Stimulated activated naive CD8-positive, alpha-beta T cell treated with anti-CD3 and anti-CD28 coated beads, Interleukin-15, amount 100 ng/mL, for 72 hours (primary cell): ENCODE results near the gene ABHD2.
A peak's percentile ranks its signal among the peaks of the same experiment; 100 is the strongest.
"Not testable (repeated sequence)": the region's sequence is repeated elsewhere in the genome, so short reads cannot be mapped to it uniquely, and the experiment has no call there.

Experiments used
- ATAC-seq: fragments of 150-1000 bp; cut with Tn5 transposase; 2 replicates; pipeline ENCODE4 v1.10.0; 2021; ENCODE audit warnings: mild to moderate bottlenecking, moderate library complexity
- DNase-seq, 2 donors: peaks; one replicate each; pipeline ENCODE4 v3.0.0; 2021 to 2022
- H3K27ac Mint-ChIP-seq, 2 donors: one replicate each; pipeline ENCODE4 v1.8.0; 2022; ENCODE audit warnings: mild to moderate bottlenecking in 2 of 2, mixed read lengths in 2 of 2, moderate library complexity in 2 of 2
- H3K27me3 Mint-ChIP-seq: one replicate; pipeline ENCODE4 v1.8.0; 2022; ENCODE audit warnings: mixed read lengths
- H3K4me1 Mint-ChIP-seq: one replicate; pipeline ENCODE4 v1.8.0; 2022; ENCODE audit warnings: mild to moderate bottlenecking, mixed read lengths
- H3K4me3 Mint-ChIP-seq, 2 donors: one replicate each; pipeline ENCODE4 v1.8.0; 2022; ENCODE audit warnings: mild to moderate bottlenecking in 2 of 2, mixed read lengths in 2 of 2, moderate library complexity in 1 of 2
- H3K9me3 Mint-ChIP-seq, 2 donors: one replicate each; pipeline ENCODE4 v1.8.0; 2022; ENCODE audit warnings: mixed read lengths in 2 of 2

The ABHD2 gene

GRCh38 chr15:89208256-89208655 lies 120.0 kb downstream of the ABHD2 start:
- ATAC-seq (no peak), DNase-seq (no peak)
- peaks cover 11% of the 10 kb centered on the region for H3K27me3 Mint-ChIP-seq
- no peak overlapping the region for H3K27ac Mint-ChIP-seq
- H3K9me3 Mint-ChIP-seq = peaks cover 0 to 7% of the 10 kb centered on the region in 2 donors
- no peak overlapping the region for H3K4me3 Mint-ChIP-seq
- H3K4me1 Mint-ChIP-seq = peaks cover 47% of the 10 kb centered on the region

- peaks cover 39% of the 10 kb centered on the region for H3K4me1 Mint-ChIP-seq
- no peak overlapping the region for H3K4me3 Mint-ChIP-seq
- no peaks in the 10 kb centered on the region for H3K9me3 Mint-ChIP-seq
- peak overlapping the region in 1 of 2 donors; percentile 5 for H3K27ac Mint-ChIP-seq
- DNase-seq (no peak), ATAC-seq (no peak)
- H3K27me3 Mint-ChIP-seq = peaks cover 11% of the 10 kb centered on the region
Observed at GRCh38 chr15:89209057-89209456, 120.8 kb downstream of the ABHD2 start.

- peaks cover 11% of the 10 kb centered on the region for H3K27me3 Mint-ChIP-seq
- H3K4me3 Mint-ChIP-seq = no peak overlapping the region
- ATAC-seq = no peak
Observed at GRCh38 chr15:89211678-89212170, 123.5 kb downstream of the ABHD2 start.

GRCh38 chr15:89215627-89216026 lies 127.4 kb downstream of the ABHD2 start:
- Mint-ChIP-seq H3K27ac (peak overlapping the region in 1 of 2 donors; percentile 61), H3K9me3 (no peaks in the 10 kb centered on the region), H3K27me3 (peaks cover 14% of the 10 kb centered on the region), H3K4me1 (no peaks in the 10 kb centered on the region), H3K4me3 (no peak overlapping the region)
- ATAC-seq = peak; percentile 50
- no peak for DNase-seq

More at GRCh38 chr15:89211678-89212170, 123.5 kb downstream of the ABHD2 start:
- peaks cover 13% of the 10 kb centered on the region for H3K4me1 Mint-ChIP-seq
- no peaks in the 10 kb centered on the region for H3K9me3 Mint-ChIP-seq
- DNase-seq = no peak
- no peak overlapping the region for H3K27ac Mint-ChIP-seq

- ATAC-seq (no peak), DNase-seq (no peak)
- Mint-ChIP-seq H3K4me3 (no peak overlapping the region), H3K27me3 (peaks cover 14% of the 10 kb centered on the region), H3K9me3 (no peaks in the 10 kb centered on the region), H3K27ac (no peak overlapping the region), H3K4me1 (peaks cover 6% of the 10 kb centered on the region)
Observed at GRCh38 chr15:89217031-89217430, 128.8 kb downstream of the ABHD2 start.

DNA sequence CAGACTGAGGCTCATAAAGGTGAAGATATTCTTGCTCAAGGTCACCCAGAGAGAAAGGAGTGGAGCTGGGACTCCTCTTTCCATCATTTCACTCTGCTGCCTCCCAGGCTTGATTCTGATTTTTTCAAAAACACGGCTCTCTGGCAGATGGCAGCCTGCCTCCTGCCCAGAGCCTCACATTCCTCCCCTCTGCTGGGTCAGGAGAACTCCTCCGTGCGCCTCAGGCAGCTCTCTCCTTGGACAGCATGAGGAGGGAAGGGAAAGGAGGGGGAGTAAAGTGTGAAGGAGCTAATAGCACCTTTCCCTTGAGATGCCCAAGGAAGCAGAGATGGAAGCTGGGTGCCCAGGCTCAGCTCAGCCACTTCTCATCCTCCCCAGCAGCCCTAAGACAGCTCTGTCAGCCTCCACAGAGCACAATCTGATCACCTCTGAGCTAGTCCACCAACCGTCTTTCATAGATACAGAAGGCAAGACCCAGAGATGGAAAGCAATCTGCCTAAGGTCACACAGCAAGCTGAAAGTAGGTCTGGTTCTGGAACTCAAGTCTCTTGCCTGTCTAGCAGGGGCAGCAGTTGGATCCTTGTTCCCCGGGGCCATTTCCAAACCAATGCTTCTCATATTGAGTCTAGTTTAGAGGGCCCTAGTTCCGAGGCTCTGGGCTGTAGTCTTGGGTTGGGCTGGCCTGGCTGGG lies 129.6 kb downstream of the ABHD2 start:
- no peak overlapping the region for H3K27ac Mint-ChIP-seq
- no peak for ATAC-seq
- H3K4me3 Mint-ChIP-seq = no peak overlapping the region
- peaks cover 6% of the 10 kb centered on the region for H3K4me1 Mint-ChIP-seq
- DNase-seq = no peak
- H3K27me3 Mint-ChIP-seq = peaks cover 14% of the 10 kb centered on the region
- H3K9me3 Mint-ChIP-seq = no peaks in the 10 kb centered on the region

- Mint-ChIP-seq H3K27ac (peak overlapping the region; percentile 37 to 38), H3K4me1 (peaks cover 6% of the 10 kb centered on the region), H3K9me3 (no peaks in the 10 kb centered on the region), H3K27me3 (peaks cover 14% of the 10 kb centered on the region), H3K4me3 (no peak overlapping the region)
- DNase-seq = no peak
- no peak for ATAC-seq
Observed at GRCh38 chr15:89218531-89218930, 130.3 kb downstream of the ABHD2 start.

DNA sequence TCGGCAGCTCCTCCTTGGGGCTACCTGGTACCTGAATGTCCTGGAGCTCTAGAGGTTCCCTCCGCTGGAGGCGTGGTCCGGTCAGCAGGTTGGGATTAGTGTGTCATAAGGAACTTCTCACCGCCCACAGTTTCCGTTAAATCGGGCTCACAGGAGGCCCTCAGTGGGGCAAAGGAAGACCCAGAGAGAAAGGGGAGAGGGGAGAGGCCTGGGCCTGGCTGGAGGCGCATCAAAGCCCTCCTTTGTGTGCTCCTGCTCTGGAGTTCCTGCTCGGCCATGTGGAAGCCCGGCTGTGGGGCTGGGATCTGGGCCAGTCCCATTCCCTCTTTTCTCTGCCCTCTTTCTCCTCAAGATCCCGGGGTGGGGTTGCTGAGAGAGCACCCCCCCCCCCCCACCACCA lies 133.3 kb downstream of the ABHD2 start, which contains the start of gene RLBP1:
Gene RLBP1, minus strand, starts transcription at position 37 of the 400 bp plus-strand sequence. CDS start 2,604 bp downstream, outside the sequence.
- no peak for ATAC-seq
- peaks cover 6% of the 10 kb centered on the region for H3K4me1 Mint-ChIP-seq
- H3K4me3 Mint-ChIP-seq = no peak within 1 kb of the TSS

GRCh38 chr15:89225588-89225987 lies 137.3 kb downstream of the ABHD2 start:
- Mint-ChIP-seq H3K4me1 (peaks cover 6% of the 10 kb centered on the region), H3K9me3 (no peaks in the 10 kb centered on the region), H3K27me3 (peaks cover 11% of the 10 kb centered on the region), H3K4me3 (no peak overlapping the region), H3K27ac (no peak overlapping the region)
- ATAC-seq (no peak), DNase-seq (no peak)

More for the DNA sequence above, 133.3 kb downstream of the ABHD2 start, which contains the start of gene RLBP1:
- H3K27ac Mint-ChIP-seq = peak within 1 kb of the TSS in 1 of 2 donors; percentile 19
- H3K27me3 Mint-ChIP-seq = peaks cover 14% of the 10 kb centered on the region
- H3K9me3 Mint-ChIP-seq = no peaks in the 10 kb centered on the region
- DNase-seq = no peak

DNA sequence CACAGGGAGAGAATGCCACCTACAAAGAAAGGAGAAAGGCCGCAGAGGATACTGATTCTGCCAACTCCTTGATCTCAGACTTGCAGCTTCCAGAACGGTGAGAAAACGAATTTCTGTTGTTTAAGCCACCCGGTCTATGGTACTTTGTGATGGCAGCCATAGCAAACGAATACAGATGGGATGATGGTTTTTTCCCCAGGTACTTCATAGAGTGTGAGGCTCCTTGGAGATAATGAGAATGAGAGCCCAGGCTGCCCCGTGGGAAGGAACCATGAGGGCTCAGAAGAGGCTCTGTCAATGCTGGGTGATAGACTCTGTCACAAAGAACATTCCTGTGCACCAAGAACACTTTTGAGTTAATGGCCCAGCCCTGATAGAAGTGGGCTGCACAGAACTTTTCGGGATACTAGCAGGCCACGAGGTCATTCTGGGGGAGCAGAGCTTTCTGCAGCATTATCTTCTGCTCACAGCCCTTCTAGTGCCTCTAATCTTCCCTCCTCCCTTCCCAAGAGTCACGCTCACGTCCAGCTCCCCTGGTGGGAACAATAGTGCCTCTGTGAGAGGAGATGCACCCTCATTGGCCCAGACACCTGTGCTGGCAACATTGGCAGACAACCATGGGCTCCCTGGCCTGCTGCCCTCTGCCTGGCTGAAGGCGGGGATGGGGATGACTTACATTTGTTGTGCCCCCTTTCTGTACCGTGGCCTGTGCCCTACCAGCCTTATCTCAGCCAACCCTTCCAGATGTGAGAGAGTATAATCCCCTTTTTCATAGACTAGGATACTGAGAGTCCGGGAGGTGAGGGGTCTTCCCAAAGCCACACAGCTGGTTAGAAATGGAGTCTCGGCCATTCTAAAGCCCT lies 138.3 kb downstream of the ABHD2 start:
- H3K4me1 Mint-ChIP-seq = peaks cover 4% of the 10 kb centered on the region
- H3K4me3 Mint-ChIP-seq = no peak overlapping the region
- no peak overlapping the region for H3K27ac Mint-ChIP-seq
- no peaks in the 10 kb centered on the region for H3K9me3 Mint-ChIP-seq
- ATAC-seq (no peak), DNase-seq (no peak)
- peaks cover 15% of the 10 kb centered on the region for H3K27me3 Mint-ChIP-seq

- peaks cover 15% of the 10 kb centered on the region for H3K27me3 Mint-ChIP-seq
- H3K4me1 Mint-ChIP-seq = no peaks in the 10 kb centered on the region
- no peak for ATAC-seq
- H3K9me3 Mint-ChIP-seq = no peaks in the 10 kb centered on the region
- no peak for DNase-seq
- no peak overlapping the region for H3K27ac Mint-ChIP-seq
- H3K4me3 Mint-ChIP-seq = no peak overlapping the region
Observed at GRCh38 chr15:89227425-89227824, 139.2 kb downstream of the ABHD2 start.

- DNase-seq (no peak), ATAC-seq (no peak)
- Mint-ChIP-seq H3K9me3 (no peaks in the 10 kb centered on the region), H3K4me1 (no peaks in the 10 kb centered on the region), H3K27ac (no peak overlapping the region), H3K4me3 (no peak overlapping the region), H3K27me3 (peaks cover 27% of the 10 kb centered on the region)
Observed at GRCh38 chr15:89230277-89230676, 142.0 kb downstream of the ABHD2 start.

GRCh38 chr15:89231832-89232231 lies 143.6 kb downstream of the ABHD2 start:
- ATAC-seq = no peak
- H3K27me3 Mint-ChIP-seq = peaks cover 35% of the 10 kb centered on the region

DNA sequence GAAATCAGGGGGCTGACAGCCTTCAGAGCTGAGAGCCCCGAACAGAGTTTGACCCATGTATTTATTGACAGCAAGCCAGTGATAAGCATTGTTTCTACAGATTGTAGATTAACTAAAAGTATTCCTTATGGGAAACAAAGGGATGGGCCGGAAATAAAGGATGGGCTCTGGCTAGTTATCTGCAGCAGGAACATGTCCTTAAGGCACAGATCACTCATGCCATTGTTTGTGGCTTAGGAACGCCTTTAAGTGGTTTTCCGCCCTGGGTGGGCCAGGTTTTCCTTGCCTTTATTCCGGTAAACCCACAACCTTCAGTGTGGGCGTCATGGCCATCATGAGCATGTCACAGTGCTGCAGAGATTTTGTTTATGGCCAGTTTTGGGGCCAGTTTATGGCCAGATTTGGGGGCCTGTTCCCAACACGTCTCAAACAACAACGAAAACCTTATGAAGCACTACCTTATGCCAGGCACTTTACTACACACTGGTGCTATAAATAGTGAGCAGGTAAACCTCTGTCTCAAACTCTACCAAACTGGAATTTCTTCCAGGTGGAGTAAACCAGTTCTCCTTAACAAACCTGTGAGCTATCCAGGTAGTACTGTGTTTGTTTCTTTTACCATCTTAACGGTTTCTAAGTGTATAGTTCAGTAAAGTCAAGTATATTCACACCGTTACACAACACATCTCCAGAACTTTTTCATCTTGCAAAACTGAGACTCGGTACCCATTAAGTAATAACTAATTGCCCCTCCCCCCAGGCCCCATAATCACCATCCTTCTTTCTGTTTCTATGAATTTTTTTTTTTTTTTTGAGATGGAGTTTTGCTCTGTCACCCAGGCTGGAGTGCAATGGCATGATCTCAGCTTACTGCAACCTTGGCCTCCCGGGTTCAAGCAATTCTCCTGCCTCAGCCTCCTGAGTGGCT lies 151.9 kb downstream of the ABHD2 start:
- not testable (repeated sequence) for H3K9me3 Mint-ChIP-seq, H3K27ac Mint-ChIP-seq, H3K4me3 Mint-ChIP-seq, DNase-seq, ATAC-seq
- peaks cover 19% of the 10 kb centered on the region for H3K4me1 Mint-ChIP-seq
- peaks cover 16% of the 10 kb centered on the region for H3K27me3 Mint-ChIP-seq

More at GRCh38 chr15:89231832-89232231, 143.6 kb downstream of the ABHD2 start:
- DNase-seq = no peak
- no peak overlapping the region for H3K27ac Mint-ChIP-seq
- H3K9me3 Mint-ChIP-seq = no peaks in the 10 kb centered on the region
- H3K4me3 Mint-ChIP-seq = no peak overlapping the region
- no peaks in the 10 kb centered on the region for H3K4me1 Mint-ChIP-seq
